Lower lobe of right lung (tissue), 2 donors: ENCODE measurements around the gene CHAC1. TPM values are rescaled to one million over a fixed set of nuclear protein-coding genes. Genes with fewer than 3 reads are reported as not detected.

Source experiments
- ATAC-seq, 2 donors: fragments of 200-7000 bp; cut with Tn5 transposase; one replicate each; pipeline ENCODE4 v1.9.1; 2020 to 2022; ENCODE audit warnings: mild to moderate bottlenecking in 2 of 2, moderate library complexity in 2 of 2
- DNase-seq: peaks from one replicate; pipeline ENCODE4 v3.0.0-alpha.2; 2020
- H3K27ac ChIP-seq: fragments of 200-600 bp; one replicate; pipeline ENCODE4 v1.8.0; 2022
- H3K27me3 ChIP-seq: fragments of 200-600 bp; one replicate; pipeline ENCODE4 v1.8.0; 2022; ENCODE audit warnings: low read depth
- H3K36me3 ChIP-seq: fragments of 200-600 bp; one replicate; pipeline ENCODE4 v1.8.0; 2022; ENCODE audit warnings: mild to moderate bottlenecking
- H3K4me1 ChIP-seq: fragments of 200-600 bp; one replicate; pipeline ENCODE4 v1.8.0; 2022
- H3K4me3 ChIP-seq: fragments of 200-600 bp; one replicate; pipeline ENCODE4 v1.8.0; 2022; ENCODE audit warnings: mild to moderate bottlenecking
- H3K9me3 ChIP-seq: fragments of 200-600 bp; one replicate; pipeline ENCODE4 v1.8.0; 2022
- CTCF ChIP-seq: fragments of 200-600 bp; IDR thresholded peaks from one replicate; pipeline ENCODE4 v1.8.0; 2022; ENCODE audit warnings: antibody characterized with exemption, mild to moderate bottlenecking
- intact Hi-C: fragments of 100-400 bp; cut with DNase I; formaldehyde crosslinking; loops from one replicate; pipeline ENCODE4 v1.11.0; 2022
- total RNA-seq: library from RNA; stranded (reverse); fragmentation: NEBNext Ultra II Directional; extraction: Animal tissue kit (Norgen Biotek cat#: 25700); gene quantifications from one replicate; pipeline ENCODE4 v1.2.1, GENCODE V29; 2021
- donor health status: DM: no; HTN: yes; CAD: no; lungs with severe emphysema.

Gene CHAC1
- total RNA-seq, 1 donor from 2014 or later: 1.8 TPM

- no peak for ATAC-seq
- peaks cover 90% of the 10 kb centered on the region for H3K4me1 ChIP-seq
- H3K27me3 ChIP-seq: peaks cover 46% of the 10 kb centered on the region
Measured at GRCh38 chr15:40932156-40932555, 21.1 kb upstream of the CHAC1 start.

GRCh38 chr15:40932649-40933516, 20.4 kb upstream of the CHAC1 start:
- DNase-seq: no peak
- ATAC-seq: peak; percentile 4 to 25
- intact Hi-C loops: no loop called here
- Histone ChIP-seq H3K4me3 (peak overlapping the region; percentile 64), H3K27ac (peak overlapping the region; percentile 60), H3K36me3 (peaks cover 31% of the 10 kb centered on the region), H3K27me3 (peaks cover 41% of the 10 kb centered on the region), H3K9me3 (no peaks in the 10 kb centered on the region), H3K4me1 (peaks cover 90% of the 10 kb centered on the region)
- no peak for TF ChIP-seq CTCF

More at GRCh38 chr15:40932156-40932555, 21.1 kb upstream of the CHAC1 start:
- no peak for DNase-seq
- Histone ChIP-seq H3K27ac (peak overlapping the region; percentile 60), H3K9me3 (no peaks in the 10 kb centered on the region), H3K4me3 (peak overlapping the region; percentile 64), H3K36me3 (peaks cover 25% of the 10 kb centered on the region)
- intact Hi-C loops: no loop called here
- no peak for TF ChIP-seq CTCF

- DNase-seq (no peak), ATAC-seq (no peak)
- Histone ChIP-seq H3K27me3 (peaks cover 34% of the 10 kb centered on the region), H3K9me3 (no peaks in the 10 kb centered on the region), H3K4me1 (peaks cover 90% of the 10 kb centered on the region), H3K27ac (no peak overlapping the region), H3K36me3 (peaks cover 38% of the 10 kb centered on the region), H3K4me3 (peak overlapping the region; percentile 64)
- intact Hi-C loops: no loop called here
- no peak for TF ChIP-seq CTCF
Measured at GRCh38 chr15:40933517-40933902, 19.8 kb upstream of the CHAC1 start.

GRCh38 chr15:40934457-40934856, 18.8 kb upstream of the CHAC1 start:
- Histone ChIP-seq H3K27ac (no peak overlapping the region), H3K4me1 (peaks cover 86% of the 10 kb centered on the region), H3K4me3 (no peak overlapping the region)

GRCh38 chr15:40936234-40936708, 17.0 kb upstream of the CHAC1 start:
- DNase-seq: no peak
- Histone ChIP-seq H3K4me1 (peaks cover 86% of the 10 kb centered on the region), H3K4me3 (peak overlapping the region; percentile 19), H3K27ac (no peak overlapping the region), H3K27me3 (peaks cover 9% of the 10 kb centered on the region), H3K9me3 (no peaks in the 10 kb centered on the region), H3K36me3 (peaks cover 46% of the 10 kb centered on the region)
- intact Hi-C loops: no loop called here
- ATAC-seq: no peak
- TF ChIP-seq CTCF: no peak

More at GRCh38 chr15:40934457-40934856, 18.8 kb upstream of the CHAC1 start:
- Histone ChIP-seq H3K27me3 (peaks cover 25% of the 10 kb centered on the region), H3K9me3 (no peaks in the 10 kb centered on the region), H3K36me3 (peaks cover 46% of the 10 kb centered on the region)
- ATAC-seq: no peak
- intact Hi-C loops: no loop called here
- no peak for TF ChIP-seq CTCF
- DNase-seq: no peak
